IMR-90 (cell line): ENCODE measurements around the gene TAS2R19. TPM values are rescaled to one million over a fixed set of nuclear protein-coding genes. Genes with fewer than 3 reads are reported as not detected.

ENCODE experiments used
- ATAC-seq: fragments of 200-7000 bp; cut with Tn5 transposase; 2 replicates; pipeline ENCODE4 v1.9.1; 2020; ENCODE audit warnings: low read depth, mild to moderate bottlenecking, moderate library complexity
- BruUV-seq: library from RNA; stranded (reverse); fragments of 400-500 nt; replicated peaks from 2 replicates; lab custom pipeline; 2021; lab: Mats Ljungman, UMichigan
- CTCF ChIA-PET: fragments of 300-600 bp; formaldehyde crosslinking; extraction: SDS; loops from one replicate; lab custom pipeline; 2021; ENCODE audit warnings: antibody characterized with exemption; lab: Yijun Ruan, JAX
- POLR2A ChIA-PET: fragments of 300-600 bp; sonication (Branson Sonifier 250); formaldehyde crosslinking; loops from one replicate; lab custom pipeline; 2022; ENCODE audit warnings: antibody characterized with exemption; ENCODE audit not compliant: unreplicated experiment; lab: Charles Lee
- DNase-seq: peaks from one replicate; pipeline ENCODE4 v3.0.0; 2013
- H2AFZ ChIP-seq: replicated peaks from 2 replicates; pipeline ENCODE3; 2013; ENCODE audit warnings: low read length, mild to moderate bottlenecking; ENCODE audit not compliant: poor library complexity
- H2AK5ac ChIP-seq: 2 replicates; pipeline ENCODE4 v1.6.1; 2013; ENCODE audit warnings: low read depth, low read length, inconsistent platforms
- H2AK9ac ChIP-seq: replicated peaks from 2 replicates; pipeline ENCODE3; 2013; ENCODE audit warnings: mild to moderate bottlenecking, low read depth, low read length, moderate library complexity; ENCODE audit not compliant: poor library complexity
- H2BK120ac ChIP-seq: 2 replicates; pipeline ENCODE4 v1.6.1; 2013; ENCODE audit warnings: low read depth, low read length, inconsistent platforms
- H2BK15ac ChIP-seq: 3 replicates; pipeline ENCODE4 v1.6.1; 2013; ENCODE audit warnings: low read depth, low read length, inconsistent platforms
- H2BK20ac ChIP-seq: 2 replicates; pipeline ENCODE4 v1.6.1; 2013; ENCODE audit warnings: low read depth, mild to moderate bottlenecking, inconsistent platforms, low read length, moderate library complexity
- H2BK5ac ChIP-seq: 2 replicates; pipeline ENCODE4 v1.6.1; 2013; ENCODE audit warnings: mild to moderate bottlenecking, low read depth, low read length, inconsistent platforms; ENCODE audit not compliant: poor library complexity, severe bottlenecking
- H3K14ac ChIP-seq: replicated peaks from 2 replicates; pipeline ENCODE4 v1.6.1; 2013; ENCODE audit warnings: low read depth, low read length, inconsistent platforms
- H3K18ac ChIP-seq: 2 replicates; pipeline ENCODE4 v1.6.1; 2013; ENCODE audit warnings: low read depth, low read length, control low read depth
- H3K23ac ChIP-seq: 2 replicates; pipeline ENCODE4 v1.6.1; 2013; ENCODE audit warnings: low read depth, low read length, inconsistent platforms
- H3K27ac ChIP-seq: 2 replicates; pipeline ENCODE4 v1.5.1; 2013; ENCODE audit warnings: mild to moderate bottlenecking, control low read depth, low read length; ENCODE audit not compliant: insufficient read depth
- H3K27me3 ChIP-seq: 2 replicates; pipeline ENCODE4 v1.6.1; 2013; ENCODE audit warnings: low read length; ENCODE audit not compliant: control insufficient read depth, insufficient read depth
- H3K36me3 ChIP-seq: 2 replicates; pipeline ENCODE4 v1.6.1; 2013; ENCODE audit warnings: low read length, mixed read lengths; ENCODE audit not compliant: control insufficient read depth, insufficient read depth
- H3K4ac ChIP-seq: 2 replicates; pipeline ENCODE4 v1.6.1; 2013; ENCODE audit warnings: low read depth, low read length, inconsistent platforms
- H3K4me1 ChIP-seq: 2 replicates; pipeline ENCODE4 v1.6.1; 2013; ENCODE audit warnings: low read length, mixed read lengths; ENCODE audit not compliant: control insufficient read depth, insufficient read depth
- H3K4me2 ChIP-seq: 2 replicates; pipeline ENCODE4 v1.6.1; 2013; ENCODE audit warnings: low read depth, mild to moderate bottlenecking, control low read depth, low read length, moderate library complexity
- H3K4me3 ChIP-seq: 2 replicates; pipeline ENCODE4 v1.5.1; 2013; ENCODE audit warnings: low read depth, mild to moderate bottlenecking, control low read depth, low read length, moderate library complexity; ENCODE audit not compliant: insufficient read depth
- H3K56ac ChIP-seq: 2 replicates; pipeline ENCODE4 v1.6.1; 2013; ENCODE audit warnings: low read length, inconsistent platforms; ENCODE audit not compliant: insufficient read depth; ENCODE audit errors: extremely low read depth
- H3K79me1 ChIP-seq, 2 experiments: 2 replicates each; pipeline ENCODE4 v1.6.1; 2013; ENCODE audit warnings: low read length in 2 of 2, inconsistent platforms in 1 of 2, low read depth in 1 of 2
- H3K9ac ChIP-seq: 2 replicates; pipeline ENCODE4 v1.6.1; 2013; ENCODE audit warnings: low read depth, low read length, control low read depth
- H3K9me1 ChIP-seq: 2 replicates; pipeline ENCODE4 v1.6.1; 2013; ENCODE audit warnings: low read length, inconsistent platforms; ENCODE audit not compliant: insufficient read depth
- H3K9me3 ChIP-seq: 2 replicates; pipeline ENCODE4 v1.6.1; 2013; ENCODE audit warnings: low read length; ENCODE audit not compliant: control insufficient read depth, insufficient read depth
- H4K20me1 ChIP-seq: 2 replicates; pipeline ENCODE4 v1.6.1; 2013; ENCODE audit warnings: low read length, inconsistent platforms; ENCODE audit not compliant: insufficient read depth
- H4K5ac ChIP-seq: 2 replicates; pipeline ENCODE4 v1.6.1; 2013; ENCODE audit warnings: mild to moderate bottlenecking, low read depth, low read length, control low read depth
- H4K8ac ChIP-seq, 2 experiments: 2 replicates each; pipeline ENCODE4 v1.6.1; 2013; ENCODE audit warnings: low read depth in 2 of 2, low read length in 2 of 2, control low read depth in 1 of 2, inconsistent platforms in 1 of 2
- H4K91ac ChIP-seq: 2 replicates; pipeline ENCODE4 v1.6.1; 2013; ENCODE audit warnings: low read depth, low read length, inconsistent platforms; ENCODE audit not compliant: insufficient read depth
- BHLHE40 ChIP-seq: fragments of 150-350 bp; IDR thresholded peaks from 2 replicates; pipeline ENCODE4 v1.6.1; 2016; ENCODE audit warnings: mild to moderate bottlenecking, low read depth, low read length
- CHD1 ChIP-seq: IDR thresholded peaks from 2 replicates; pipeline ENCODE4 v1.6.1; 2012; ENCODE audit warnings: low read depth, low read length, improper control_type of control experiment
- CTCF ChIP-seq: conservative IDR thresholded peaks from 2 replicates; pipeline ENCODE4 v1.5.1; 2012; ENCODE audit warnings: mild to moderate bottlenecking, low read depth, low read length, improper control_type of control experiment
- ELK1 ChIP-seq: fragments of 150-350 bp; IDR thresholded peaks from 2 replicates; pipeline ENCODE4 v1.6.1; 2016; ENCODE audit warnings: low read depth, mild to moderate bottlenecking, low read length, moderate library complexity, borderline replicate concordance
- MAFK ChIP-seq: IDR thresholded peaks from 2 replicates; pipeline ENCODE4 v1.6.1; 2012; ENCODE audit warnings: low read depth, low read length, improper control_type of control experiment
- MAZ ChIP-seq: IDR thresholded peaks from 2 replicates; pipeline ENCODE4 v1.6.1; 2012; ENCODE audit warnings: low read depth, mild to moderate bottlenecking, low read length, improper control_type of control experiment, moderate library complexity, borderline replicate concordance
- RAD21 ChIP-seq: IDR thresholded peaks from 2 replicates; pipeline ENCODE4 v1.6.1; 2012; ENCODE audit warnings: low read length, improper control_type of control experiment
- dilution Hi-C: fragments of 300-500 bp; cut with HindIII; formaldehyde crosslinking; loops from one replicate; pipeline ENCODE4 v1.14.3; 2018; ENCODE audit warnings: low sequenced_read_pairs; ENCODE audit not compliant: unreplicated experiment
- in situ Hi-C: fragments of 300-500 bp; cut with MboI; formaldehyde crosslinking; loops from 3 replicates; pipeline ENCODE4 v1.14.3; 2019; ENCODE audit warnings: low sequenced_read_pairs, inconsistent platforms, mixed read lengths
- intact Hi-C: fragments of 100-400 bp; cut with micrococcal nuclease; formaldehyde crosslinking; loops from 2 replicates; pipeline ENCODE4 v1.10.0; 2022
- polyA plus RNA-seq, 3 experiments: library from polyadenylated mRNA; depleted of rRNA; stranded (reverse); fragments of >200 nt; gene quantifications; 2 replicates each; pipeline ENCODE4 v1.2.3, GENCODE V29; 2012; ENCODE audit warnings: low replicate concordance in 1 of 3
- total RNA-seq: library from RNA; depleted of rRNA; stranded (reverse); fragments of >200 nt; gene quantifications from 2 replicates; pipeline ENCODE4 v1.2.3, GENCODE V29; 2012
- TF ChIP-seq, protein P1 (sequence below): fragments of 150-350 bp; IDR thresholded peaks from 2 replicates; pipeline ENCODE4 v1.6.1; 2017; ENCODE audit warnings: mild to moderate bottlenecking, antibody characterized with exemption, low read length, low read depth

TAS2R19 gene
- total and polyA plus RNA-seq, 2 of the 4 experiments (the other 2 are of a cell fraction), result 0.24 to 5.0 TPM

DNA sequence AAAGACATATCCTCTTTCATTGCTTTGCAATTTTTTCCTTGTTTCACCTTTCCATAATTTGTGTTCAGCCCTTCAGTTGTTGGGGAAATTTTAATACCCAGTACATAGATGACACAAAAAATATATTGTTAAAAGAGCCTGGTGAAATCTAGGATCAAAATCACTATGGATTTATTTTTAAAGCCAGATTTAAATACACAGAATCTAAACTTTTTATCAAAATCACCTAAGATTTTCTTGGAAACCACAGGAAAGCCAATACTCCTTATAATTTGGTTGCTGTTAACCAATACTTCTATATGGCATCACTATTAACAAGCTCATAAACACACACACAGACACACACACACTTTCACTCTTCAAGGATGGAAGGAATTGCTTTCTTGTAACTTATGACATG, 24.2 kb downstream of the TAS2R19 start, which contains the start of gene TAS2R20:
TAS2R20 (minus strand) TSS at position 101 of the 400 bp plus-strand sequence. CDS start 429 bp downstream, outside the sequence.
- no peak within 1 kb of the TSS for H2BK5ac ChIP-seq
- no peak within 1 kb of the TSS for H2AFZ ChIP-seq
- H2BK120ac ChIP-seq, result no peak within 1 kb of the TSS
- H3K18ac ChIP-seq, result no peak within 1 kb of the TSS
- no peaks in the 10 kb centered on the region for H3K9me3 ChIP-seq
- H3K4me3 ChIP-seq, result no peak within 1 kb of the TSS
- no peak within 1 kb of the TSS for H3K56ac ChIP-seq
- dilution Hi-C loops, result no loop called here
- no peak within 1 kb of the TSS for H3K14ac ChIP-seq
- no peak within 1 kb of the TSS for H3K27ac ChIP-seq
- no peak within 1 kb of the TSS for H4K5ac ChIP-seq
- intact Hi-C loops, result no loop called here
- DNase-seq, result no peak
- no peaks in the 10 kb centered on the region for H3K27me3 ChIP-seq
- H3K4me1 ChIP-seq, result no peaks in the 10 kb centered on the region
- no peak for ATAC-seq
- no peak for TF ChIP-seq CHD1
- no peak for TF ChIP-seq MAFK
- no peak for TF ChIP-seq MAZ
- TF ChIP-seq ELK1, result no peak
- TF ChIP-seq RAD21, result no peak
- TF ChIP-seq BHLHE40, result no peak
- TF ChIP-seq, protein P1, sequence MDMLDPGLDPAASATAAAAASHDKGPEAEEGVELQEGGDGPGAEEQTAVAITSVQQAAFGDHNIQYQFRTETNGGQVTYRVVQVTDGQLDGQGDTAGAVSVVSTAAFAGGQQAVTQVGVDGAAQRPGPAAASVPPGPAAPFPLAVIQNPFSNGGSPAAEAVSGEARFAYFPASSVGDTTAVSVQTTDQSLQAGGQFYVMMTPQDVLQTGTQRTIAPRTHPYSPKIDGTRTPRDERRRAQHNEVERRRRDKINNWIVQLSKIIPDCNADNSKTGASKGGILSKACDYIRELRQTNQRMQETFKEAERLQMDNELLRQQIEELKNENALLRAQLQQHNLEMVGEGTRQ, result no peak
- TF ChIP-seq CTCF, result no peak
- ChIA-PET CTCF (no interaction called here), POLR2A (no interaction called here)
- no peaks in the 10 kb centered on the region for H4K20me1 ChIP-seq
- no peak within 1 kb of the TSS for H2AK5ac ChIP-seq
- no peak within 1 kb of the TSS for H3K4me2 ChIP-seq
- no peak within 1 kb of the TSS for H3K23ac ChIP-seq
- H2AK9ac ChIP-seq, result no peak within 1 kb of the TSS
- BruUV-seq, result no TSS peak
- H3K9me1 ChIP-seq, result no peaks in the 10 kb centered on the region
- no peaks in the 10 kb centered on the region; a peak in 2 of 4 replicates for H3K79me1 ChIP-seq
- in situ Hi-C loops, result no loop called here
- H3K36me3 ChIP-seq, result peaks cover 6% of the 10 kb centered on the region; the same call in 1 of the 2 replicates
- no peak within 1 kb of the TSS for H3K4ac ChIP-seq
- no peak within 1 kb of the TSS for H4K8ac ChIP-seq
- H2BK20ac ChIP-seq, result no peak within 1 kb of the TSS
- H4K91ac ChIP-seq, result no peak within 1 kb of the TSS
- no peak within 1 kb of the TSS for H2BK15ac ChIP-seq
- H3K9ac ChIP-seq, result no peak within 1 kb of the TSS
